ENCODE data around the gene RASGEF1C. TPM values are rescaled to one million over a fixed set of nuclear protein-coding genes. Genes with fewer than 3 reads are reported as not detected.

Gene RASGEF1C
- total RNA-seq, 5 donors from 2014 or later (not counting 1 experiment from before 2014, with no cell fraction given): not detected

DNA sequence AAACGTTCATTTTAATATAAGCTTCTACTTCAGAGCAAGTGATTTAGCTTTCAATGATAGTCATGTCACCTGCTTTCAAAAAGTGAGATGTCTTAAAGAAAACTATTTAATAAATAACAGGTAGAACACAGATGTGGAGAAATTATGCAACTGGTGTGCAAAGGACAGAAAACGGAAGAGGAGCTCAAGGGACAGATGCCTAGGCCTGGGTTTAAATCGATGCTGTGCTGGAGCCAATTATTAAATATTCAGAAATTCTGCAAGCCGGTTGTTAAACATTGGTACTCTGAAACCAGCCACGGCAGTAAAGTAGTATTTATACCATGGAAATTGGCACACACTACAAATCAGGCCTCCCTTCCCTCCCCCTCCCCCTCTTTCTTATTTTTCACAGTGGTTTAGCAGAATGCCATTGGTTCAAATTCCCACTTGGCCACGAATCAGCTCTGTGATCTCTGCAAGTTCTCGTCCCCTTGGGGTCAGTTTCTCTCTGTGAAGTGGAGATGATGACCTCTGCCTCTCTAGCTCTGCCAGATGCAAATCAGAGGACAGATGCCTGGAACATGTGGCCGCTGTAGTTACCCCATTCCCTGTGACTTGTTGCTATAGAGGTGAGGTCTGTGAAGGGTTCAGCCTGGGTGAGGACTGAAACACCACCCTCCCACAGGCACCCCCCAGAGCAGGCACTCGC, 131.3 kb downstream of the RASGEF1C start:
- Histone ChIP-seq H3K4me1 (ENCODE audit: control insufficient read depth in 1 of 2, extremely low read depth in 1 of 2, insufficient read depth in 2 of 2, low read length in 2 of 2) (peaks cover 0 to 14% of the 10 kb centered on the region in 2 experiments), H3K36me3 (ENCODE audit: control insufficient read depth in 2 of 2, extremely low read depth in 1 of 2, insufficient read depth in 1 of 2, low read length in 1 of 2) (no peaks in the 10 kb centered on the region), H3K4me3 (ENCODE audit: control insufficient read depth in 1 of 2, extremely low read depth in 1 of 2, low read length in 1 of 2) (no peak overlapping the region), H3K27ac (ENCODE audit: low read length) (no peak overlapping the region), H3K27me3 (replicated peaks in 1 of 2; ENCODE audit: control insufficient read depth in 2 of 2, extremely low read depth in 1 of 2, insufficient read depth in 2 of 2, low read length in 1 of 2) (peaks cover 0 to 45% of the 10 kb centered on the region in 2 experiments), H3K9me3 (no peaks in the 10 kb centered on the region)
- Mint-ChIP-seq H3K36me3 (no peaks in the 10 kb centered on the region), H3K27me3 (peaks cover 22 to 36% of the 10 kb centered on the region in 2 donors), H3K27ac (no peak overlapping the region), H3K4me3 (no peak overlapping the region), H3K9me3 (no peaks in the 10 kb centered on the region), H3K4me1 (peaks cover 11 to 19% (median 14%) of the 10 kb centered on the region in 3 donors)
- no peak for ATAC-seq (replicated peaks in 1 of 4)
- no peak for DNase-seq
- 69% methylated on average over 5 of the region's 9 CpGs for WGBS (ENCODE audit: insufficient coverage)
- POLR2A ChIA-PET: interaction anchor here in 1 of 2 donors (0.6 kb wide), 1 partner anchor 1173 kb away, joined by 3 read pairs; no protein-coding TSS in a partner anchor
- CTCF ChIA-PET: interaction anchor here in 1 of 2 donors (1.0 kb wide), 1 partner anchor 10 kb away, joined by 4 read pairs; no protein-coding TSS in a partner anchor

DNA sequence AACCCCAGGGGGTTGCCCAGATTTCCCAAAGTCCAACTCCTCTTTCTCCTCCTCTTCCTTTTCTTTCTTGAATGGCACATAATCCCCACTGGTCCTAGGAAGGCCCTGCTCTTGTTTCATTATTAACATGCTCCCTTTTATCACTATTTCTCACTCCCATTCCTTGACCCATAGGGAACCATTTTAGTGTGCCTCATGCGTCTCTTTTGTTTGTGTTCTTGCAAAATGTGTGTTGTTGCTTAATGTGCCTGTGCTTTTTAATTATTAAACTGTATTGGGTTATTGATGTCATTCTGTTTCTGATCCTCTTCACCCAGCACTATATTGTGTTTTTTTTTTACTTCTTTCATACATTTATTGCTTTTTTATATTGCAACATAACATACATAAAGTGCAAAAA, 133.3 kb downstream of the RASGEF1C start:
- Mint-ChIP-seq H3K9me3 (no peaks in the 10 kb centered on the region), H3K27ac (no peak overlapping the region), H3K4me1 (peaks cover 18 to 22% (median 21%) of the 10 kb centered on the region in 3 donors), H3K4me3 (no peak overlapping the region), H3K36me3 (no peaks in the 10 kb centered on the region), H3K27me3 (peaks cover 11 to 22% of the 10 kb centered on the region in 2 donors)
- peaks cover 0 to 33% of the 10 kb centered on the region in 2 experiments for H3K27me3 ChIP-seq (replicated peaks in 1 of 2; ENCODE audit: control insufficient read depth in 2 of 2, extremely low read depth in 1 of 2, insufficient read depth in 2 of 2, low read length in 1 of 2)
- no peak overlapping the region for H3K27ac ChIP-seq (ENCODE audit: low read length)
- DNase-seq (no peak), ATAC-seq (replicated peaks in 1 of 4) (no peak)
- H3K4me1 ChIP-seq (ENCODE audit: control insufficient read depth in 1 of 2, extremely low read depth in 1 of 2, insufficient read depth in 2 of 2, low read length in 2 of 2): peaks cover 0 to 25% of the 10 kb centered on the region in 2 experiments
- no CpG with 5 or more reads among the region's 1 CpG for WGBS (ENCODE audit: insufficient coverage)
- POLR2A ChIA-PET: no interaction called here
- no peak overlapping the region for H3K4me3 ChIP-seq (ENCODE audit: control insufficient read depth in 1 of 2, extremely low read depth in 1 of 2, low read length in 1 of 2)
- CTCF ChIA-PET: no interaction called here
- H3K36me3 ChIP-seq (ENCODE audit: control insufficient read depth in 2 of 2, extremely low read depth in 1 of 2, insufficient read depth in 1 of 2, low read length in 1 of 2): no peaks in the 10 kb centered on the region
- no peaks in the 10 kb centered on the region for H3K9me3 ChIP-seq

DNA sequence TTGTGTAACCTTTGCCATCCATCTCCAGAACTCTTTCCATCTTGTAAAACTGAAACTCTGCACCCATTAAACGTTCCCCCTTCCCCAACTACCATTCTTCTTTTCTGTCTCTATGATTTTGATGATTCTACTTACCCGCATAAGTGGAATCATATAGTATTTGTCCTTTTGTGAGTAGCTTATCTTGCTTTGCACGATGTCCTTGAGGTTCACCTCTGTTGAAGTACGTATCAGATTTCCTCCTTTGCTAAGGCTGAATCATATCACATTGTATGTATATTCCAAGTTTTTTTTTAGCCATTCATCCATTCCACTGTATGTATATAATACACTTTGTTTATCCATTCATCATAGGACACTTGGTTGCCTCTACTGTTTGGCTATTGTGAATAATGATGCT, 134.5 kb downstream of the RASGEF1C start:
- ChIA-PET CTCF (interaction anchor here in 1 of 2 donors (0.5 kb wide), 1 partner anchor 16 kb away, joined by 6 read pairs; no protein-coding TSS in a partner anchor), POLR2A (no interaction called here)
- Histone ChIP-seq H3K27me3 (replicated peaks in 1 of 2; ENCODE audit: control insufficient read depth in 2 of 2, extremely low read depth in 1 of 2, insufficient read depth in 2 of 2, low read length in 1 of 2) (peaks cover 0 to 20% of the 10 kb centered on the region in 2 experiments), H3K9me3 (no peaks in the 10 kb centered on the region), H3K4me1 (ENCODE audit: control insufficient read depth in 1 of 2, extremely low read depth in 1 of 2, insufficient read depth in 2 of 2, low read length in 2 of 2) (peaks cover 0 to 22% of the 10 kb centered on the region in 2 experiments), H3K4me3 (ENCODE audit: control insufficient read depth in 1 of 2, extremely low read depth in 1 of 2, low read length in 1 of 2) (no peak overlapping the region), H3K36me3 (ENCODE audit: control insufficient read depth in 2 of 2, extremely low read depth in 1 of 2, insufficient read depth in 1 of 2, low read length in 1 of 2) (no peaks in the 10 kb centered on the region), H3K27ac (ENCODE audit: low read length) (no peak overlapping the region)
- peaks cover 7 to 10% of the 10 kb centered on the region in 2 donors for H3K27me3 Mint-ChIP-seq
- H3K4me3 Mint-ChIP-seq: no peak overlapping the region
- peaks cover 25 to 29% (median 27%) of the 10 kb centered on the region in 3 donors for H3K4me1 Mint-ChIP-seq
- no peak overlapping the region for H3K27ac Mint-ChIP-seq
- ATAC-seq (replicated peaks in 1 of 4) (no peak), DNase-seq (no peak)
- no peaks in the 10 kb centered on the region for H3K9me3 Mint-ChIP-seq
- WGBS (ENCODE audit: insufficient coverage): no CpG with 5 or more reads among the region's 4 CpGs
- no peaks in the 10 kb centered on the region for H3K36me3 Mint-ChIP-seq

GRCh38 chr5:180072556-180072955, 136.5 kb downstream of the RASGEF1C start:
- no peaks in the 10 kb centered on the region for H3K36me3 Mint-ChIP-seq
- no peaks in the 10 kb centered on the region for H3K36me3 ChIP-seq (ENCODE audit: control insufficient read depth in 2 of 2, extremely low read depth in 1 of 2, insufficient read depth in 1 of 2, low read length in 1 of 2)
- POLR2A ChIA-PET: no interaction called here
- H3K4me3 Mint-ChIP-seq: peak overlapping the region; percentile 79 to 91 (median 82)
- CTCF ChIA-PET: no interaction called here
- peak overlapping the region; percentile 80 to 92 for H3K27ac Mint-ChIP-seq
- WGBS (ENCODE audit: insufficient coverage): 84% methylated on average over 14 of the region's 25 CpGs
- peaks cover 0 to 10% of the 10 kb centered on the region in 2 experiments for H3K27me3 ChIP-seq (replicated peaks in 1 of 2; ENCODE audit: control insufficient read depth in 2 of 2, extremely low read depth in 1 of 2, insufficient read depth in 2 of 2, low read length in 1 of 2)
- H3K4me1 Mint-ChIP-seq: peaks cover 30 to 34% (median 33%) of the 10 kb centered on the region in 3 donors
- peak overlapping the region; percentile 69 for H3K27ac ChIP-seq (ENCODE audit: low read length)
- DNase-seq (peak in 9 of 35 experiments; percentile 7 to 42 (median 31)), ATAC-seq (replicated peaks in 1 of 4) (peak in 1 of 4 experiments; percentile 10)
- no peaks in the 10 kb centered on the region for H3K9me3 ChIP-seq
- H3K9me3 Mint-ChIP-seq: no peaks in the 10 kb centered on the region
- peak overlapping the region; percentile 49 to 71 for H3K4me3 ChIP-seq (ENCODE audit: control insufficient read depth in 1 of 2, extremely low read depth in 1 of 2, low read length in 1 of 2)
- no peaks in the 10 kb centered on the region for H3K27me3 Mint-ChIP-seq
- H3K4me1 ChIP-seq (ENCODE audit: control insufficient read depth in 1 of 2, extremely low read depth in 1 of 2, insufficient read depth in 2 of 2, low read length in 2 of 2): peaks cover 0 to 22% of the 10 kb centered on the region in 2 experiments

DNA sequence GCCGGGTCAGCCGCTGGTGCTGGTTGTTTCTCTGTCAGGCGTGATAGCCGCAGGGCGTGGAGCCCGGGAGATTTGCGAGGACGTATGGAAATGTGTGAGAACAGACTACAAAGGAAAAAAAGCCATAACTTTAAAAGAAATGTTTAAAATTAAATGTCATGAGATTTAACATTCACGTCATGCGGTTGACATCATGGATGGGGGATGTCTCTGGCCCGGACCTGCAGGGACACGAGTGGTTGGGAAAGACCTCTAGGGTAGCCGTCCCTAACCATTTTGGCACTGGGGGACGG, 136.8 kb downstream of the RASGEF1C start:
- Histone ChIP-seq H3K4me1 (ENCODE audit: control insufficient read depth in 1 of 2, extremely low read depth in 1 of 2, insufficient read depth in 2 of 2, low read length in 2 of 2) (peaks cover 0 to 22% of the 10 kb centered on the region in 2 experiments), H3K9me3 (no peaks in the 10 kb centered on the region), H3K36me3 (ENCODE audit: control insufficient read depth in 2 of 2, extremely low read depth in 1 of 2, insufficient read depth in 1 of 2, low read length in 1 of 2) (no peaks in the 10 kb centered on the region), H3K27me3 (replicated peaks in 1 of 2; ENCODE audit: control insufficient read depth in 2 of 2, extremely low read depth in 1 of 2, insufficient read depth in 2 of 2, low read length in 1 of 2) (peaks cover 0 to 9% of the 10 kb centered on the region in 2 experiments), H3K4me3 (ENCODE audit: control insufficient read depth in 1 of 2, extremely low read depth in 1 of 2, low read length in 1 of 2) (peak overlapping the region; percentile 49 to 71), H3K27ac (ENCODE audit: low read length) (peak overlapping the region; percentile 69)
- Mint-ChIP-seq H3K9me3 (no peaks in the 10 kb centered on the region), H3K27me3 (no peaks in the 10 kb centered on the region), H3K4me1 (peaks cover 30 to 34% (median 33%) of the 10 kb centered on the region in 3 donors), H3K4me3 (peak overlapping the region; percentile 79 to 91 (median 82)), H3K27ac (peak overlapping the region; percentile 80 to 92), H3K36me3 (no peaks in the 10 kb centered on the region)
- ChIA-PET CTCF (no interaction called here), POLR2A (no interaction called here)
- WGBS (ENCODE audit: insufficient coverage): 20% methylated on average over 14 of the region's 14 CpGs
- ATAC-seq (replicated peaks in 1 of 4) (peak in 2 of 4 experiments; percentile 0 to 8), DNase-seq (no peak)

- peak within 1 kb of the TSS; percentile 55 to 71 for H3K4me3 ChIP-seq (ENCODE audit: control insufficient read depth in 1 of 2, extremely low read depth in 1 of 2, low read length in 1 of 2)
- H3K36me3 Mint-ChIP-seq: no peaks in the 10 kb centered on the region
- H3K4me1 ChIP-seq (ENCODE audit: control insufficient read depth in 1 of 2, extremely low read depth in 1 of 2, insufficient read depth in 2 of 2, low read length in 2 of 2): peaks cover 0 to 22% of the 10 kb centered on the region in 2 experiments
- no peaks in the 10 kb centered on the region for H3K9me3 ChIP-seq
- no peaks in the 10 kb centered on the region for H3K9me3 Mint-ChIP-seq
- DNase-seq (peak; percentile 30 to 89 (median 70)), ATAC-seq (replicated peaks in 1 of 4) (peak; percentile 79 to 83 (median 82))
- peak within 1 kb of the TSS; percentile 69 for H3K27ac ChIP-seq (ENCODE audit: low read length)
- CTCF ChIA-PET: interaction anchor here in 1 of 2 donors (0.6 kb wide), 1 partner anchor 14 kb away, joined by 3 read pairs; no protein-coding TSS in a partner anchor
- H3K36me3 ChIP-seq (ENCODE audit: control insufficient read depth in 2 of 2, extremely low read depth in 1 of 2, insufficient read depth in 1 of 2, low read length in 1 of 2): no peaks in the 10 kb centered on the region
- POLR2A ChIA-PET: no interaction called here
- H3K27me3 ChIP-seq (replicated peaks in 1 of 2; ENCODE audit: control insufficient read depth in 2 of 2, extremely low read depth in 1 of 2, insufficient read depth in 2 of 2, low read length in 1 of 2): peaks cover 0 to 9% of the 10 kb centered on the region in 2 experiments
- peak within 1 kb of the TSS; percentile 80 to 92 for H3K27ac Mint-ChIP-seq
- H3K4me3 Mint-ChIP-seq: peak within 1 kb of the TSS; percentile 84 to 91 (median 85)
- WGBS (ENCODE audit: insufficient coverage): under 1% methylated on average over 106 of the region's 113 CpGs
- H3K4me1 Mint-ChIP-seq: peaks cover 30 to 34% (median 33%) of the 10 kb centered on the region in 3 donors
- no peaks in the 10 kb centered on the region for H3K27me3 Mint-ChIP-seq
Observed at GRCh38 chr5:180071531-180072255, 137.3 kb downstream of the RASGEF1C start, which contains the start of gene RNF130. TSS of gene RNF130 (minus strand) at chr5:180071759. CDS start at chr5:180071702, 57 bp downstream.
